PC-9 (cell line): ENCODE measurements around the gene HIRA. TPM values are rescaled to one million over a fixed set of nuclear protein-coding genes. Genes with fewer than 3 reads are reported as not detected.

Experiments
- BruUV-seq: library from RNA; stranded (reverse); fragments of 400-500 nt; replicated peaks from 2 replicates; lab custom pipeline; 2021; lab: Mats Ljungman, UMichigan
- CTCF ChIA-PET: fragments of 300-600 bp; sonication (Branson Sonifier 250); formaldehyde crosslinking; loops from one replicate; lab custom pipeline; 2022; ENCODE audit warnings: antibody characterized with exemption; lab: Charles Lee
- POLR2A ChIA-PET: fragments of 300-600 bp; sonication (Branson Sonifier 250); formaldehyde crosslinking; loops from one replicate; lab custom pipeline; 2022; ENCODE audit warnings: antibody characterized with exemption; ENCODE audit not compliant: unreplicated experiment; lab: Charles Lee
- DNase-seq, 2 experiments: peaks; one replicate each; pipeline versions ENCODE4 v3.0.0 to v3.0.0-alpha.2; 2015 to 2022; ENCODE audit warnings: mixed read lengths in 1 of 2
- H2AFZ ChIP-seq: fragments of 200-600 bp; sonication (generic); 2 replicates; pipeline ENCODE4 v1.8.1; 2017; ENCODE audit warnings: antibody characterized with exemption
- H3F3A ChIP-seq: fragments of 200-600 bp; sonication (generic); 2 replicates; pipeline ENCODE4 v1.8.1; 2017; ENCODE audit warnings: antibody characterized with exemption, mild to moderate bottlenecking, low read depth; ENCODE audit not compliant: insufficient read depth
- H3K27ac ChIP-seq: fragments of 200-600 bp; sonication (generic); 2 replicates; pipeline ENCODE4 v1.6.1; 2016; ENCODE audit warnings: mixed run types
- H3K27me3 ChIP-seq: fragments of 200-600 bp; sonication (generic); 2 replicates; pipeline ENCODE4 v1.6.1; 2016; ENCODE audit warnings: low read depth, mixed run types; ENCODE audit not compliant: insufficient read depth
- H3K36me3 ChIP-seq: fragments of 200-600 bp; sonication (generic); 2 replicates; pipeline ENCODE4 v1.6.1; 2016; ENCODE audit warnings: low read depth, mixed run types
- H3K4me1 ChIP-seq: fragments of 200-600 bp; sonication (generic); replicated peaks from 2 replicates; pipeline ENCODE4 v1.6.1; 2016; ENCODE audit warnings: mixed run types; ENCODE audit not compliant: insufficient read depth
- H3K4me2 ChIP-seq: fragments of 200-600 bp; sonication (generic); 2 replicates; pipeline ENCODE4 v1.6.1; 2017; ENCODE audit warnings: mixed run types
- H3K4me3 ChIP-seq: fragments of 200-600 bp; sonication (generic); 2 replicates; pipeline ENCODE4 v1.6.1; 2016; ENCODE audit warnings: mixed run types
- H3K79me2 ChIP-seq: fragments of 200-600 bp; sonication (generic); 2 replicates; pipeline ENCODE4 v1.6.1; 2017; ENCODE audit warnings: low read depth, mixed run types
- H3K9me2 ChIP-seq: fragments of 200-600 bp; sonication (generic); 2 replicates; pipeline ENCODE4 v1.8.1; 2017; ENCODE audit warnings: mild to moderate bottlenecking; ENCODE audit not compliant: insufficient read depth
- H3K9me3 ChIP-seq: fragments of 200-600 bp; sonication (generic); 2 replicates; pipeline ENCODE4 v1.8.1; 2016; ENCODE audit warnings: low read depth; ENCODE audit not compliant: insufficient read depth
- H4K20me1 ChIP-seq: fragments of 200-600 bp; sonication (generic); 2 replicates; pipeline ENCODE4 v1.8.1; 2017; ENCODE audit not compliant: insufficient read depth
- CTCF ChIP-seq: fragments of 200-600 bp; sonication (generic); conservative IDR thresholded peaks from 2 replicates; pipeline ENCODE4 v1.6.1; 2017; ENCODE audit warnings: mixed run types, antibody characterized with exemption, mild to moderate bottlenecking, moderate library complexity
- EZH2 ChIP-seq: fragments of 200-600 bp; sonication (generic); IDR thresholded peaks from 2 replicates; pipeline ENCODE4 v1.8.0; 2017; ENCODE audit warnings: antibody characterized with exemption, low read depth
- intact Hi-C: fragments of 100-400 bp; cut with micrococcal nuclease; formaldehyde crosslinking; loops from one replicate; pipeline ENCODE4 v1.10.0; 2022; ENCODE audit not compliant: unreplicated experiment
- total RNA-seq: library from RNA; stranded (reverse); gene quantifications from 2 replicates; pipeline ENCODE4 v1.2.3, GENCODE V29; 2021

Gene HIRA
- total RNA-seq, 1 experiment from 2014 or later = 19.2 TPM

GRCh38 chr22:19374410-19374809 is 57.1 kb downstream of the HIRA start:
- intact Hi-C loops = no loop called here
- Histone ChIP-seq H3K4me1 (no peaks in the 10 kb centered on the region), H3K9me2 (no peaks in the 10 kb centered on the region), H3K4me3 (no peak overlapping the region), H2AFZ (no peak overlapping the region), H3K27me3 (no peaks in the 10 kb centered on the region), H3K79me2 (no peaks in the 10 kb centered on the region), H3K27ac (no peak overlapping the region), H4K20me1 (no peaks in the 10 kb centered on the region), H3F3A (no peaks in the 10 kb centered on the region), H3K36me3 (no peaks in the 10 kb centered on the region), H3K4me2 (no peak overlapping the region), H3K9me3 (no peaks in the 10 kb centered on the region)
- TF ChIP-seq EZH2 (no peak), CTCF (no peak)
- BruUV-seq = no TSS peak
- ChIA-PET POLR2A (no interaction called here), CTCF (no interaction called here)
- DNase-seq = no peak

- Histone ChIP-seq H3F3A (no peaks in the 10 kb centered on the region), H4K20me1 (no peaks in the 10 kb centered on the region), H3K27me3 (no peaks in the 10 kb centered on the region), H3K27ac (no peak overlapping the region), H3K4me3 (no peak overlapping the region), H3K9me2 (no peaks in the 10 kb centered on the region), H3K9me3 (no peaks in the 10 kb centered on the region), H2AFZ (no peak overlapping the region), H3K4me1 (no peaks in the 10 kb centered on the region), H3K79me2 (no peaks in the 10 kb centered on the region), H3K4me2 (no peak overlapping the region), H3K36me3 (no peaks in the 10 kb centered on the region)
- POLR2A ChIA-PET = no interaction called here
- no peak for TF ChIP-seq EZH2
- TF ChIP-seq CTCF = no peak
- CTCF ChIA-PET = no interaction called here
- no TSS peak for BruUV-seq
- no peak for DNase-seq
- intact Hi-C loops = no loop called here
Measured at GRCh38 chr22:19373450-19373849, 58.1 kb downstream of the HIRA start.

- no peak overlapping the region for H3K27ac ChIP-seq
- no peak overlapping the region for H2AFZ ChIP-seq
- H3F3A ChIP-seq = no peaks in the 10 kb centered on the region
- no peaks in the 10 kb centered on the region for H4K20me1 ChIP-seq
- no peaks in the 10 kb centered on the region for H3K4me1 ChIP-seq
- BruUV-seq = no TSS peak
- H3K27me3 ChIP-seq = no peaks in the 10 kb centered on the region
- no peaks in the 10 kb centered on the region for H3K9me3 ChIP-seq
- no peaks in the 10 kb centered on the region for H3K79me2 ChIP-seq
- TF ChIP-seq CTCF = no peak
- TF ChIP-seq EZH2 = no peak
- no peaks in the 10 kb centered on the region for H3K9me2 ChIP-seq
- no peaks in the 10 kb centered on the region for H3K36me3 ChIP-seq
- ChIA-PET CTCF (interaction anchor here (0.7 kb wide), 1 partner anchor 178 kb away, joined by 4 read pairs; no protein-coding TSS in a partner anchor), POLR2A (interaction anchor here (0.7 kb wide), 1 partner anchor 552 kb away, joined by 5 read pairs; no protein-coding TSS in a partner anchor)
- no peak overlapping the region for H3K4me2 ChIP-seq
- DNase-seq = no peak
- intact Hi-C loops = no loop called here
- H3K4me3 ChIP-seq = no peak overlapping the region
Measured at GRCh38 chr22:19371893-19372292, 59.6 kb downstream of the HIRA start.
